A549 (cell line): ENCODE data around the gene RNF214.
"Not testable (repeated sequence)": the region's sequence is repeated elsewhere in the genome, so short reads cannot be mapped to it uniquely, and the experiment has no call there.

Experiments used
- CTCF ChIP-seq: fragments of >200 bp; sonication (Bioruptor Twin); formaldehyde crosslinking; IDR thresholded peaks from 3 replicates; pipeline ENCODE4 v1.5.1; 2016
- HOXB13 ChIP-seq: fragments of 250-450 bp; sonication (Bioruptor Pico); IDR thresholded peaks from 2 replicates; pipeline ENCODE4 v1.5.0; 2020; ENCODE audit warnings: low read depth, mild to moderate bottlenecking, moderate library complexity
- MAZ ChIP-seq: fragments of 150-350 bp; IDR thresholded peaks from 2 replicates; pipeline ENCODE4 v1.6.1; 2014; ENCODE audit warnings: antibody characterized with exemption, low read depth, low read length, borderline replicate concordance
- POLR2A ChIP-seq: IDR thresholded peaks from 2 replicates; pipeline ENCODE4 v1.6.1; 2012; ENCODE audit warnings: mild to moderate bottlenecking, low read length
- RCOR1 ChIP-seq: fragments of 150-350 bp; IDR thresholded peaks from 2 replicates; pipeline ENCODE4 v1.6.1; 2014; ENCODE audit warnings: antibody characterized with exemption, low read length, low read depth
- RNF2 ChIP-seq: fragments of 200-600 bp; sonication (generic); IDR thresholded peaks from 2 replicates; pipeline ENCODE4 v1.6.1; 2016; ENCODE audit warnings: low read depth, mild to moderate bottlenecking, antibody characterized with exemption, moderate library complexity, borderline replicate concordance
- SMC3 ChIP-seq: fragments of >200 bp; sonication (Bioruptor Twin); formaldehyde crosslinking; IDR thresholded peaks from 3 replicates; pipeline ENCODE4 v1.6.1; 2018; ENCODE audit warnings: inconsistent platforms
- TF ChIP-seq, protein P1 (sequence below): fragments of 250-450 bp; sonication (Bioruptor Pico); IDR thresholded peaks from 2 replicates; pipeline ENCODE4 v1.5.0; 2021; ENCODE audit warnings: mild to moderate bottlenecking, moderate library complexity, borderline replicate concordance
- TF ChIP-seq, protein P2 (sequence below): fragments of 150-350 bp; IDR thresholded peaks from 2 replicates; pipeline ENCODE4 v1.6.1; 2014; ENCODE audit warnings: low read depth, mild to moderate bottlenecking, low read length

- TF ChIP-seq RCOR1; HOXB13 (CRISPR knock-in tag); CTCF; POLR2A; MAZ; RNF2; SMC3: not testable (repeated sequence)
- TF ChIP-seq, protein P1, sequence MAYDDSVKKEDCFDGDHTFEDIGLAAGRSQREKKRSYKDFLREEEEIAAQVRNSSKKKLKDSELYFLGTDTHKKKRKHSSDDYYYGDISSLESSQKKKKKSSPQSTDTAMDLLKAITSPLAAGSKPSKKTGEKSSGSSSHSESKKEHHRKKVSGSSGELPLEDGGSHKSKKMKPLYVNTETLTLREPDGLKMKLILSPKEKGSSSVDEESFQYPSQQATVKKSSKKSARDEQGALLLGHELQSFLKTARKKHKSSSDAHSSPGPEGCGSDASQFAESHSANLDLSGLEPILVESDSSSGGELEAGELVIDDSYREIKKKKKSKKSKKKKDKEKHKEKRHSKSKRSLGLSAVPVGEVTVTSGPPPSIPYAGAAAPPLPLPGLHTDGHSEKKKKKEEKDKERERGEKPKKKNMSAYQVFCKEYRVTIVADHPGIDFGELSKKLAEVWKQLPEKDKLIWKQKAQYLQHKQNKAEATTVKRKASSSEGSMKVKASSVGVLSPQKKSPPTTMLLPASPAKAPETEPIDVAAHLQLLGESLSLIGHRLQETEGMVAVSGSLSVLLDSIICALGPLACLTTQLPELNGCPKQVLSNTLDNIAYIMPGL (CRISPR knock-in tag): not testable (repeated sequence)
- TF ChIP-seq, protein P2, sequence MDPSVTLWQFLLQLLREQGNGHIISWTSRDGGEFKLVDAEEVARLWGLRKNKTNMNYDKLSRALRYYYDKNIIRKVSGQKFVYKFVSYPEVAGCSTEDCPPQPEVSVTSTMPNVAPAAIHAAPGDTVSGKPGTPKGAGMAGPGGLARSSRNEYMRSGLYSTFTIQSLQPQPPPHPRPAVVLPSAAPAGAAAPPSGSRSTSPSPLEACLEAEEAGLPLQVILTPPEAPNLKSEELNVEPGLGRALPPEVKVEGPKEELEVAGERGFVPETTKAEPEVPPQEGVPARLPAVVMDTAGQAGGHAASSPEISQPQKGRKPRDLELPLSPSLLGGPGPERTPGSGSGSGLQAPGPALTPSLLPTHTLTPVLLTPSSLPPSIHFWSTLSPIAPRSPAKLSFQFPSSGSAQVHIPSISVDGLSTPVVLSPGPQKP: not testable (repeated sequence)
Measured at GRCh38 chr11:117208710-117209109, 23.8 kb upstream of the RNF214 start.
